Progenitor cell of endocrine pancreas (in vitro differentiated cells): ENCODE data around the gene KAZN. TPM values are rescaled to one million over a fixed set of nuclear protein-coding genes. Genes with fewer than 3 reads are reported as not detected.

ENCODE experiments used
- DNase-seq: peaks from one replicate; pipeline ENCODE4 v3.0.0; 2021; ENCODE audit warnings: low spot score; ENCODE audit not compliant: unreplicated experiment
- H3K27ac Mint-ChIP-seq: 2 replicates; pipeline ENCODE4 v1.8.0; 2021; ENCODE audit warnings: mild to moderate bottlenecking, moderate library complexity, mixed read lengths
- H3K27me3 Mint-ChIP-seq: 2 replicates; pipeline ENCODE4 v1.8.0; 2021; ENCODE audit warnings: mixed read lengths
- H3K36me3 Mint-ChIP-seq: 2 replicates; pipeline ENCODE4 v1.8.0; 2022; ENCODE audit warnings: mixed read lengths; ENCODE audit not compliant: insufficient read depth
- H3K4me1 Mint-ChIP-seq: 2 replicates; pipeline ENCODE4 v1.8.0; 2021; ENCODE audit warnings: low read depth, mixed read lengths
- H3K4me3 Mint-ChIP-seq: 2 replicates; pipeline ENCODE4 v1.8.0; 2021; ENCODE audit warnings: low read depth, mild to moderate bottlenecking, moderate library complexity, mixed read lengths
- H3K9me3 Mint-ChIP-seq: 2 replicates; pipeline ENCODE4 v1.8.0; 2021; ENCODE audit warnings: low read depth, mixed read lengths
- total RNA-seq: library from RNA; stranded (reverse); gene quantifications from 2 replicates; pipeline ENCODE4 v1.2.1, GENCODE V29; 2021
- TF ChIP-seq, protein P1 (sequence below): fragments of 200-600 bp; sonication (generic); IDR thresholded peaks from one replicate; pipeline ENCODE4 v1.5.0; 2021; ENCODE audit warnings: antibody characterized with exemption, mild to moderate bottlenecking; ENCODE audit not compliant: unreplicated experiment

The KAZN gene
- total RNA-seq, 1 donor from 2014 or later = 12.9 TPM

DNA sequence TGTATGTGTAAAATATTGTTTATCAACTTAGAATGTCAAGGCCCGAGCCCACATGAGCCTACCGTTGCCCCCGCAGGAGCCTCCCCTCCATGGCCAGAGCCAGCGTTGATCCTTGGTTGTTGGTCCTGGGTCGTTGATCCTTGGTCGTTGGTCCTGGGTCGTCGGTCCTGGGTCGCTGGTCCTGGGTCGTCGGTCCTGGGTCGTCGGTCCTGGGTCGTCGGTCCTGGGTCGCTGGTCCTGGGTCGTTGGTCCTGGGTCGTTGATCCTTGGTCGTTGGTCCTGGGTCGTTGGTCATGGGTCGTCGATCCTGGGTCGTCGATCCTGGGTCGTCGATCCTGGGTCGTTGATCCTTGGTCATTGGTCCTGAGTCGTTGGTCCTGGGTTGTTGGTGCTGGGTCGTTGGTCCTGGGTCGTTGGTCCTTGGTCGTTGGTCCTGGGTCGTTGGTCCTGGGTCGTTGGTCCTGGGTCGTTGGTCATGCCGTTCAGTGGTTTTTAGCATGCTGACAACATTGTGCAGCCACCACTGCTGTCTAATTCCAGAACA is 450.0 kb downstream of the KAZN start:
- H3K27me3 Mint-ChIP-seq = no peaks in the 10 kb centered on the region
- H3K4me3 Mint-ChIP-seq = no peak overlapping the region
- no peak overlapping the region for H3K27ac Mint-ChIP-seq
- no peaks in the 10 kb centered on the region for H3K4me1 Mint-ChIP-seq
- no peak for DNase-seq
- TF ChIP-seq, protein P1, sequence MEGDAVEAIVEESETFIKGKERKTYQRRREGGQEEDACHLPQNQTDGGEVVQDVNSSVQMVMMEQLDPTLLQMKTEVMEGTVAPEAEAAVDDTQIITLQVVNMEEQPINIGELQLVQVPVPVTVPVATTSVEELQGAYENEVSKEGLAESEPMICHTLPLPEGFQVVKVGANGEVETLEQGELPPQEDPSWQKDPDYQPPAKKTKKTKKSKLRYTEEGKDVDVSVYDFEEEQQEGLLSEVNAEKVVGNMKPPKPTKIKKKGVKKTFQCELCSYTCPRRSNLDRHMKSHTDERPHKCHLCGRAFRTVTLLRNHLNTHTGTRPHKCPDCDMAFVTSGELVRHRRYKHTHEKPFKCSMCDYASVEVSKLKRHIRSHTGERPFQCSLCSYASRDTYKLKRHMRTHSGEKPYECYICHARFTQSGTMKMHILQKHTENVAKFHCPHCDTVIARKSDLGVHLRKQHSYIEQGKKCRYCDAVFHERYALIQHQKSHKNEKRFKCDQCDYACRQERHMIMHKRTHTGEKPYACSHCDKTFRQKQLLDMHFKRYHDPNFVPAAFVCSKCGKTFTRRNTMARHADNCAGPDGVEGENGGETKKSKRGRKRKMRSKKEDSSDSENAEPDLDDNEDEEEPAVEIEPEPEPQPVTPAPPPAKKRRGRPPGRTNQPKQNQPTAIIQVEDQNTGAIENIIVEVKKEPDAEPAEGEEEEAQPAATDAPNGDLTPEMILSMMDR = no peak
- no peaks in the 10 kb centered on the region for H3K9me3 Mint-ChIP-seq
- peaks cover 2% of the 10 kb centered on the region for H3K36me3 Mint-ChIP-seq

DNA sequence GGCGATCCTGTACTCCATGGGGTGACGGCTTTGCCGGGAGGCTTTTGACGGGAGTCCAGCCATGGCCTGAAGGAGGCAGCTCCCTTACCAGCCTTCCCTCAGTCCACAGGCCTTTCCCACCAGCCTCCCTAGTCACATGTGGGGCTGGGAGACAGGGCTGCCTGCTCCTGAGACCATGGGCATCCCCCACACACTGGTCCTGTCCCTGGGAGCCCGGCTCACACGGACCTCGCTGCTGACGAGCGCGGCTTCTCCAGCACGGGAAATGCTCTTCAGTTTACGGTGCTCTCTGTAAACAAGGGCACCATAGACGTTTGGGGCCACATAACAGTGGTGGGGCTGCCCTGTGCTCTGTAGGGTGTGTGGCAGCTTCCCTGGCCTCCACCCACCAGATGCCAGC is 450.6 kb downstream of the KAZN start:
- peaks cover 2% of the 10 kb centered on the region for H3K36me3 Mint-ChIP-seq
- no peak overlapping the region for H3K27ac Mint-ChIP-seq
- no peaks in the 10 kb centered on the region for H3K4me1 Mint-ChIP-seq
- H3K27me3 Mint-ChIP-seq = no peaks in the 10 kb centered on the region
- no peaks in the 10 kb centered on the region for H3K9me3 Mint-ChIP-seq
- TF ChIP-seq, protein P1 = no peak
- H3K4me3 Mint-ChIP-seq = no peak overlapping the region
- DNase-seq = no peak

DNA sequence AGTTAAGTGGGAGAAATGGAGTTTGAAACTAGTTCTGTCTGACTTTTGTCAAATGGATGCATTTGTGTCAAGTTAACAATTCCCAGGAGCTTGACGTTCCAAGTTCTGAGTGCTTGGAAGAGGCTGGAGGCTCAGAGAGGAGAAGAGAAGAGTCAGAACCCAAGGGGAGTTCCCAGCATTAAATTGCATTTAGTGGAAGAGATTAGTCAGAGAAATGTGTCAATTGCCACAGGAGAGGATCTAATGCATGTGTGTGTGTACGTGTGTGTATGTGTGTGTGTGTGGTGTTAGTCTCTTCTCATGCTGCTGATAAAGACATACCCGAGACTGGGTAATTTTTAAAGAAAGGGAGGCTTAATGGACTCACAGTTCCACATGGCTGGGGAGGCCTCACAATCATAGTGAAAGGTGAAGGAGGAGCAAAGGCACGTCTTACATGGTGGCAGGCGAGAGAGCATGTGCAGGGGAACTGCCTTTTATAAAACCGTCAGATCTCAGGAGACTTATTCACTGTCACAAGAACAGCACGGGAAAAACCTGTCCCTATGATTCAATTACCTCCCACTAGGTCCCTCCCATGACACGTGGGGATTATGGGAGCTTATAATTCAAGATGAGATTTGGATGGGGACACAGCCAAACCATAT is 453.5 kb downstream of the KAZN start:
- no peaks in the 10 kb centered on the region for H3K9me3 Mint-ChIP-seq
- no peaks in the 10 kb centered on the region for H3K4me1 Mint-ChIP-seq
- H3K36me3 Mint-ChIP-seq = no peaks in the 10 kb centered on the region
- no peak overlapping the region for H3K27ac Mint-ChIP-seq
- no peak for DNase-seq
- TF ChIP-seq, protein P1 = no peak
- H3K4me3 Mint-ChIP-seq = no peak overlapping the region
- H3K27me3 Mint-ChIP-seq = no peaks in the 10 kb centered on the region

DNA sequence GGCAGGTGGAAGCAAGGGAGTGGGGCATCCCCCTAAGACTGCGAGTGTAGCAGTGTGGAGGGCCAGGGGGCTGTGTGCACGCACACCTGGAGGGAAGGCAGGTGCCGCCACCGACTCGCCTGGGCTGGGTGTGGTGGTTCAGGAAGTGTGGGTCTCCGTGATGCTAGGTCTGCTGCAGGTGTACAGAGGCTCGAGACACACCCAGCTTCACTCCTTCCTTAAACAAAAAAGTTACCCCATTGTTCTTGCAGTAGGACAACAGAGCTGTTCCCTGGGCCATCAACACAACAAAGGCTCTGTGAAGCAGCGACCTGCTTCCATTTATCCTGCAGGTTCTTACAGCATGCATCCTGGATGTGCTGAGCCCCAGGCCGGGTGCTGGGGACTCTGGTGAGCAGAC is 454.7 kb downstream of the KAZN start:
- Mint-ChIP-seq H3K36me3 (no peaks in the 10 kb centered on the region), H3K9me3 (no peaks in the 10 kb centered on the region), H3K27me3 (no peaks in the 10 kb centered on the region), H3K27ac (no peak overlapping the region), H3K4me3 (no peak overlapping the region), H3K4me1 (no peaks in the 10 kb centered on the region)
- TF ChIP-seq, protein P1 = no peak
- DNase-seq = no peak

DNA sequence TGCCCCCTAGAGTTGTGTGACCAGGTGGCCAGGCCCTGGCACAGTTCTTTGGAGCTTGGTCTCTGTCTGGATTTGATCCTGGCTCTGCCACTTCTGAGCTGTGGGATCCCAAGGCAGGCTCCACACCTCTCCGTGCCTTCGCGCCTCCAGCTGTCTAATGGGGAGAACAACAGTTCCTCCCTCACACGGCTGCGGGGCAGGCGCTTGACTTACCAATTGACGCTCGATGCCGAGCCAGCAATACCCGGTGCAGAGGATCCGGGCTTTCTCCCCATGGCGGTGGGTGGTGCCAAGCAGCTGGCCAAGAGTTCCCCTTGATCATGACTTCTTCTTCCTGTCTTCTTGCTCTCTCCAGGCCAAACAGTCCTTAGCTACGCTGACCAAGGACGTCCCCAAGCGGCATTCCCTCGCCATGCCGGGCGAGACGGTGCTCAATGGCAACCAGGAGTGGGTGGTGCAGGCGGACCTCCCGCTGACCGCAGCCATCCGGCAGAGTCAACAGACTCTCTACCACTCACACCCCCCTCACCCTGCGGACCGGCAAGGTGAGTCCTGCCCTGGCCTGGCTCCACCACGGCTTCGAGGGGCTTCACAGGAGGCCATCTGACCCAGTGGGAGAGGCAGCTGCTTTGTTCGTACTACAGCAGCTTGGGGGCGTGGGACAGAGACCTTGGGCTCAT is 457.4 kb downstream of the KAZN start:
- Mint-ChIP-seq H3K36me3 (peaks cover 4% of the 10 kb centered on the region), H3K27me3 (no peaks in the 10 kb centered on the region), H3K4me3 (no peak overlapping the region), H3K27ac (no peak overlapping the region), H3K9me3 (no peaks in the 10 kb centered on the region), H3K4me1 (no peaks in the 10 kb centered on the region)
- no peak for DNase-seq
- TF ChIP-seq, protein P1 = no peak
